Panc1 (cell line): ENCODE data around the gene DNASE1L3. TPM values are rescaled to one million over a fixed set of nuclear protein-coding genes. Genes with fewer than 3 reads are reported as not detected.

ENCODE experiments used
- ATAC-seq: fragments of 200-7000 bp; cut with Tn5 transposase; 2 replicates; pipeline ENCODE4 v1.9.1; 2020; ENCODE audit warnings: mild to moderate bottlenecking, moderate library complexity
- BruUV-seq: library from RNA; stranded (reverse); fragments of 400-500 nt; replicated peaks from 2 replicates; lab custom pipeline; 2021; lab: Mats Ljungman, UMichigan
- CTCF ChIA-PET: fragments of 300-600 bp; sonication (Branson Sonifier 250); formaldehyde crosslinking; loops from one replicate; lab custom pipeline; 2022; ENCODE audit warnings: antibody characterized with exemption; lab: Charles Lee
- POLR2A ChIA-PET: fragments of 300-600 bp; sonication (Branson Sonifier 250); formaldehyde crosslinking; loops from one replicate; lab custom pipeline; 2022; ENCODE audit warnings: antibody characterized with exemption; lab: Charles Lee
- DNase-seq: peaks from one replicate; pipeline ENCODE4 v3.0.0-alpha.2; 2010; ENCODE audit warnings: low read depth, low spot score
- H3K27ac ChIP-seq: 2 replicates; pipeline ENCODE4 v1.5.1; 2011; ENCODE audit warnings: mild to moderate bottlenecking, low read length, inconsistent platforms
- H3K27me3 ChIP-seq: fragments of 200-500 bp; sonication (Bioruptor generic); 2 replicates; pipeline ENCODE4 v1.6.0; 2014; ENCODE audit warnings: low read length, inconsistent platforms; ENCODE audit not compliant: control insufficient read depth, insufficient read depth
- H3K36me3 ChIP-seq: fragments of 200-500 bp; sonication (Bioruptor generic); 2 replicates; pipeline ENCODE4 v1.5.1; 2014; ENCODE audit warnings: inconsistent platforms, mild to moderate bottlenecking, low read length, moderate library complexity; ENCODE audit not compliant: control insufficient read depth, insufficient read depth
- H3K4me1 ChIP-seq: 2 replicates; pipeline ENCODE4 v1.5.1; 2011; ENCODE audit warnings: inconsistent platforms, mild to moderate bottlenecking, low read length, moderate library complexity; ENCODE audit not compliant: control insufficient read depth, insufficient read depth
- H3K4me3 ChIP-seq, 2 experiments: 2 replicates each; pipeline ENCODE4 v1.5.1; 2011 to 2012; ENCODE audit warnings: low read depth in 2 of 2, low read length in 2 of 2, mild to moderate bottlenecking in 2 of 2, inconsistent platforms in 1 of 2, moderate library complexity in 1 of 2
- H3K9me3 ChIP-seq: fragments of 200-500 bp; sonication (Bioruptor generic); 2 replicates; pipeline ENCODE4 v1.5.1; 2014; ENCODE audit warnings: low read depth, mild to moderate bottlenecking, inconsistent platforms, low read length, moderate library complexity; ENCODE audit not compliant: control insufficient read depth, insufficient read depth
- CTCF ChIP-seq: fragments of 450-650 bp; IDR thresholded peaks from 2 replicates; pipeline ENCODE4 v1.5.1; 2017; ENCODE audit warnings: mild to moderate bottlenecking
- POLR2AphosphoS5 ChIP-seq: IDR thresholded peaks from 2 replicates; pipeline ENCODE4 v1.6.1; 2012; ENCODE audit warnings: mild to moderate bottlenecking, low read depth, low read length, moderate library complexity
- REST ChIP-seq, 2 experiments: IDR thresholded peaks; 2 replicates each; pipeline ENCODE4 v1.6.1; 2011 to 2012; ENCODE audit warnings: low read depth in 2 of 2, control low read depth in 1 of 2, low read length in 1 of 2, mild to moderate bottlenecking in 1 of 2, moderate library complexity in 1 of 2; ENCODE audit not compliant: insufficient read depth in 1 of 2
- SIN3A ChIP-seq: IDR thresholded peaks from 2 replicates; pipeline ENCODE4 v1.6.1; 2012; ENCODE audit warnings: low read depth, mild to moderate bottlenecking, low read length, moderate library complexity, borderline replicate concordance; ENCODE audit not compliant: insufficient read depth
- TCF7L2 ChIP-seq: IDR thresholded peaks from 2 replicates; pipeline ENCODE4 v1.6.1; 2011; ENCODE audit warnings: mild to moderate bottlenecking, low read depth, low read length, inconsistent platforms
- in situ Hi-C: cut with HindIII; loops from 2 replicates; pipeline ENCODE4 v1.10.0; 2016; ENCODE audit warnings: low sequenced_read_pairs, low pct_unique_long_range_greater_than_20kb
- intact Hi-C: fragments of 100-400 bp; cut with micrococcal nuclease; formaldehyde crosslinking; loops from one replicate; pipeline ENCODE4 v1.10.0; 2022; ENCODE audit not compliant: unreplicated experiment
- total RNA-seq: library from RNA; stranded (reverse); gene quantifications from one replicate; pipeline ENCODE4 v1.2.1, GENCODE V29; 2021; ENCODE audit not compliant: unreplicated experiment

The DNASE1L3 gene
- total RNA-seq, 1 experiment from 2014 or later: not detected

- TF ChIP-seq CTCF (no peak), TCF7L2 (no peak), REST (IDR thresholded peaks at IDR 0.05; ENCODE audit: insufficient read depth in 1 of 2, low read depth in 2 of 2, low read length in 1 of 2) (no peak), POLR2AphosphoS5 (no peak), SIN3A (no peak)
- Histone ChIP-seq H3K4me1 (no peaks in the 10 kb centered on the region), H3K27ac (no peak overlapping the region), H3K4me3 (no peak overlapping the region), H3K27me3 (no peaks in the 10 kb centered on the region), H3K9me3 (no peaks in the 10 kb centered on the region), H3K36me3 (no peaks in the 10 kb centered on the region)
- ATAC-seq: no peak
- intact Hi-C loops (no loop called here), in situ Hi-C loops (no loop called here)
- BruUV-seq: no TSS peak
- no peak for DNase-seq
- CTCF ChIA-PET: no interaction called here
- POLR2A ChIA-PET: no interaction called here
Measured at GRCh38 chr3:58197588-58197987, 13.2 kb downstream of the DNASE1L3 start.

GRCh38 chr3:58193682-58194407, 16.9 kb downstream of the DNASE1L3 start:
- in situ Hi-C loops: no loop called here
- no peak overlapping the region for H3K27ac ChIP-seq
- ChIA-PET POLR2A (interaction anchor here (0.5 kb wide), 1 partner anchor 170 kb away, joined by 4 read pairs; no protein-coding TSS in a partner anchor), CTCF (no interaction called here)
- intact Hi-C loops: no loop called here
- no peaks in the 10 kb centered on the region for H3K36me3 ChIP-seq
- BruUV-seq: no TSS peak
- no peak for ATAC-seq
- H3K9me3 ChIP-seq: no peaks in the 10 kb centered on the region
- no peaks in the 10 kb centered on the region; the same call in 1 of the 2 replicates for H3K4me1 ChIP-seq
- H3K4me3 ChIP-seq: no peak overlapping the region
- H3K27me3 ChIP-seq: no peaks in the 10 kb centered on the region
- no peak for DNase-seq
- no peak for TF ChIP-seq CTCF
- no peak for TF ChIP-seq POLR2AphosphoS5
- no peak for TF ChIP-seq TCF7L2
- no peak for TF ChIP-seq SIN3A
- TF ChIP-seq REST (IDR thresholded peaks at IDR 0.05; ENCODE audit: insufficient read depth in 1 of 2, low read depth in 2 of 2, low read length in 1 of 2): no peak
